Sigmoid colon (tissue), 7 donors: ENCODE measurements around the gene EHMT2. TPM values are rescaled to one million over a fixed set of nuclear protein-coding genes. Genes with fewer than 3 reads are reported as not detected.
A peak's percentile ranks its signal among the peaks of the same experiment; 100 is the strongest.

Experiments
- DNase-seq: peaks from one replicate; pipeline ENCODE4 v3.0.0-alpha.2; 2019
- H3K27ac ChIP-seq, 4 donors: fragments of 200-600 bp; sonication (generic); one replicate each; pipeline ENCODE4 v1.5.1; 2016 to 2019; ENCODE audit warnings: mild to moderate bottlenecking in 1 of 4
- H3K27me3 ChIP-seq, 3 donors: fragments of 200-600 bp; sonication (generic); one replicate each; pipeline ENCODE4 v1.5.1; 2019; ENCODE audit warnings: mild to moderate bottlenecking in 1 of 3
- H3K36me3 ChIP-seq, 4 donors: fragments of 200-600 bp; sonication (generic); one replicate each; pipeline ENCODE4 v1.5.1; 2016 to 2019
- H3K4me1 ChIP-seq, 4 donors: fragments of 200-600 bp; sonication (generic); one replicate each; pipeline ENCODE4 v1.5.1; 2017 to 2019
- H3K4me3 ChIP-seq, 4 donors: fragments of 200-600 bp; sonication (generic); one replicate each; pipeline ENCODE4 v1.5.1; 2017 to 2019; ENCODE audit warnings: mild to moderate bottlenecking in 2 of 4, moderate library complexity in 1 of 4
- H3K9me3 ChIP-seq, 4 donors: fragments of 200-600 bp in 3 of 4; sonication (generic) in 3 of 4; one replicate each; pipeline versions ENCODE4 v1.5.1 to v1.6.1; 2013 to 2019
- EP300 ChIP-seq, 4 donors: sonication (generic); formaldehyde crosslinking; IDR thresholded peaks; one replicate each; pipeline ENCODE4 v1.6.1; 2017; ENCODE audit warnings: antibody characterized with exemption in 4 of 4
- POLR2A ChIP-seq, 2 donors: fragments of 450-650 bp; IDR thresholded peaks; one replicate each; pipeline ENCODE4 v1.6.1; 2016; ENCODE audit warnings: antibody characterized with exemption in 2 of 2, mild to moderate bottlenecking in 2 of 2, moderate library complexity in 2 of 2
- POLR2AphosphoS5 ChIP-seq, 4 donors: sonication (generic); formaldehyde crosslinking; IDR thresholded peaks; one replicate each; pipeline ENCODE4 v1.6.1; 2017; ENCODE audit warnings: antibody characterized with exemption in 4 of 4
- WGBS, 2 donors: extraction: QIAGEN DNeasy Blood & Tissue Kit; methylation state at CpG; one replicate each; pipeline ENCODE4 v1.1.7; 2013; 5-methylcytosine and 5-hydroxymethylcytosine counted together
- intact Hi-C: fragments of 100-400 bp; cut with DNase I; formaldehyde crosslinking; loops from one replicate; pipeline ENCODE4 v1.15.1; 2023
- polyA plus RNA-seq, 3 donors: library from polyadenylated mRNA; stranded (reverse); fragments of 200-250 nt; gene quantifications; one replicate each; pipeline ENCODE4 v1.2.3, GENCODE V29; 2013
- total RNA-seq, 4 donors: library from RNA; depleted of rRNA; stranded (reverse); fragments of >200 nt; gene quantifications; one replicate each; pipeline ENCODE4 v1.1.0, GENCODE V29; 2016
- TF ChIP-seq, protein P1 (sequence below), 4 experiments: fragments of 450-650 bp in 3 of 4; fragments of 200-600 bp in 1 of 4; IDR thresholded peaks; one replicate each; pipeline ENCODE4 v1.5.1; 2016 to 2019; ENCODE audit warnings: antibody characterized with exemption in 4 of 4, mild to moderate bottlenecking in 3 of 4, moderate library complexity in 2 of 4
- donor health status: healthy with polysubstance abuse.
- donor health status: Bipolar disorder and iron deficiency.
- donor health status: healthy.

EHMT2 gene
- total and polyA plus RNA-seq, 7 donors, result 11.8 to 45.0 (median 33.2) TPM

DNA sequence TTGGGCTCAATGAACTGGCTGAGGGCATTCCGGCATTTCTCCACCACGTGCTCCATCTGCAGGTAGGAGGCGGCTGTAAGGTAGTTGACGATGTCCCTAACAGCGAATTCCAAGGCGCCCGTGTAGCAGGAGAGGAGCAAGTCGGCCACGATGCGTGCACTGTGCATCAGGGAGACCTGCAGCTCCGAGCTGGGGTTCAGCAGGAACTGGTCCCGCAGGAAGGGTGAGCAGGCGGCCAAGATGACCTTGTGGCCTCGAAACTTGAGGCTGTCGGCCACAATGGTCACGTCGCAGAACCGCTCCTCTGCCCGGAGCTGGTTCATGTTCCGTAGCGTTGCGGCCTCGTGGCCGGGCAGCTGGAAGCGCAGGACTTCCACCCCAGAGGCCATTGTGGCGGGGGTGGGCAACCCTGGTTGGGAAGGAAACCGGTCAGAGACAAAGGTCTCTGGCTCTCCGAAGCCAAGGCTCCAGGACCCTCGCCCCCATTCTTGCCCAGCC, 3.5 kb upstream of the EHMT2 start:
- intact Hi-C loops, result loop anchor here (10.0 kb wide), 1 partner anchor 224 kb away; the partner anchor contains the start of gene ATF6B
- H3K36me3 ChIP-seq, result no peaks in the 10 kb centered on the region
- no peak for DNase-seq
- peaks cover 3 to 54% (median 49%) of the 10 kb centered on the region in 4 donors for H3K4me1 ChIP-seq
- H3K27ac ChIP-seq, result peak overlapping the region; percentile 84 to 93 (median 90)
- 20 to 62% methylated on average over 29 of the region's 29 CpGs for WGBS, 2 donors
- H3K27me3 ChIP-seq, result no peaks in the 10 kb centered on the region
- H3K9me3 ChIP-seq, result no peaks in the 10 kb centered on the region
- H3K4me3 ChIP-seq, result peak overlapping the region; percentile 37 to 81 (median 71)
- no peak for TF ChIP-seq EP300 (IDR thresholded peaks at IDR 0.05)
- TF ChIP-seq POLR2AphosphoS5 (IDR thresholded peaks at IDR 0.05), result no peak
- TF ChIP-seq POLR2A (IDR thresholded peaks at IDR 0.05), result no peak
- TF ChIP-seq, protein P1, sequence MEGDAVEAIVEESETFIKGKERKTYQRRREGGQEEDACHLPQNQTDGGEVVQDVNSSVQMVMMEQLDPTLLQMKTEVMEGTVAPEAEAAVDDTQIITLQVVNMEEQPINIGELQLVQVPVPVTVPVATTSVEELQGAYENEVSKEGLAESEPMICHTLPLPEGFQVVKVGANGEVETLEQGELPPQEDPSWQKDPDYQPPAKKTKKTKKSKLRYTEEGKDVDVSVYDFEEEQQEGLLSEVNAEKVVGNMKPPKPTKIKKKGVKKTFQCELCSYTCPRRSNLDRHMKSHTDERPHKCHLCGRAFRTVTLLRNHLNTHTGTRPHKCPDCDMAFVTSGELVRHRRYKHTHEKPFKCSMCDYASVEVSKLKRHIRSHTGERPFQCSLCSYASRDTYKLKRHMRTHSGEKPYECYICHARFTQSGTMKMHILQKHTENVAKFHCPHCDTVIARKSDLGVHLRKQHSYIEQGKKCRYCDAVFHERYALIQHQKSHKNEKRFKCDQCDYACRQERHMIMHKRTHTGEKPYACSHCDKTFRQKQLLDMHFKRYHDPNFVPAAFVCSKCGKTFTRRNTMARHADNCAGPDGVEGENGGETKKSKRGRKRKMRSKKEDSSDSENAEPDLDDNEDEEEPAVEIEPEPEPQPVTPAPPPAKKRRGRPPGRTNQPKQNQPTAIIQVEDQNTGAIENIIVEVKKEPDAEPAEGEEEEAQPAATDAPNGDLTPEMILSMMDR (IDR thresholded peaks at IDR 0.05), result no peak

DNA sequence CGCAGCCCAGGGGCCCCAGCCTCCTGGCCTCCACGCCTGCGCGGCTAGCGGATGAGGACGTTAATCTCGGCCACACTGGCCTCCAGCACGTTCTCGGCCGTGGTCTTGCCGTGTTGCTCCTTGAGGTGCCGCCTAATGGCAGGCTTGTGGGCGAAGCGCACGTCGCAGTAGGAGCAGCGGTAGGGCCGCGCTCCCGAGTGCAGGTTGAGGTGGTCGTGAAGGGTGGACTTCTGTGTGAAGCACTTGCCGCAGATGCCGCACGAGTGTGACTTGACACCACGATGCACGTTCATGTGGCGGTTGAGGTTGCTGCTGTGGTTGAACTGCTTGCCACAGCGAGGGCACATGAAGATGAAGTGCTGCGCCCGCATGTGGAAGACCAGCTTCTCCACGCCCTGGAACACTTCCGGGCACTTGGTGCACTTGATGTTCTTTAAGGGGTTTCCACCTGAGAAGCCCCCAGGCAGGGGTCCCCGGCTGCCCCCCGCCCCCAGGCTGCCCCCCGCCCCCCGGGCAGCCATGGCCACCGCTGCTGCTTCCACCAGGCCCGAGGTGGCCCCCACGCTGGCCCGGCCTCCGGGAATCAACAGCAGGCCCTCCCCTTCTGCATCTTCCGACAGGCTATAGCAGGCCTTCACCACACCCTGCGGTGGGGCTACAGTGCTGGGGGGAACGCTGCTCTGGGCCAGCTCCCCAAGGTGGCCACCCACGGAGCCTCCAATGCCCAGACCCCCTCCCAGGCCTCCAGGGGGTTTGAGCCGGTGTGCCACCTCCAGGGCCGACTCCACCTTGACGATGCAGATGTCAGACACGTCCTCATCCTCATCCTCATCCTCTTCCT, 2.6 kb upstream of the EHMT2 start:
- Histone ChIP-seq H3K4me3 (no peak overlapping the region), H3K36me3 (peaks cover 0 to 6% (median under 1%) of the 10 kb centered on the region in 4 donors), H3K27me3 (no peaks in the 10 kb centered on the region), H3K9me3 (no peaks in the 10 kb centered on the region), H3K27ac (peak overlapping the region in 3 of 4 donors; percentile 84 to 93 (median 91)), H3K4me1 (peaks cover 3 to 54% (median 49%) of the 10 kb centered on the region in 4 donors)
- WGBS, 2 donors, result 85 to 87% methylated on average over 49 of the region's 49 CpGs
- intact Hi-C loops, result loop anchor here (10.0 kb wide), 1 partner anchor 225 kb away; the partner anchor contains the start of gene ATF6B
- no peak for DNase-seq
- TF ChIP-seq POLR2AphosphoS5 (IDR thresholded peaks at IDR 0.05) (no peak), POLR2A (IDR thresholded peaks at IDR 0.05) (no peak), EP300 (IDR thresholded peaks at IDR 0.05) (no peak)
- TF ChIP-seq, protein P1 (IDR thresholded peaks at IDR 0.05), result no peak

DNA sequence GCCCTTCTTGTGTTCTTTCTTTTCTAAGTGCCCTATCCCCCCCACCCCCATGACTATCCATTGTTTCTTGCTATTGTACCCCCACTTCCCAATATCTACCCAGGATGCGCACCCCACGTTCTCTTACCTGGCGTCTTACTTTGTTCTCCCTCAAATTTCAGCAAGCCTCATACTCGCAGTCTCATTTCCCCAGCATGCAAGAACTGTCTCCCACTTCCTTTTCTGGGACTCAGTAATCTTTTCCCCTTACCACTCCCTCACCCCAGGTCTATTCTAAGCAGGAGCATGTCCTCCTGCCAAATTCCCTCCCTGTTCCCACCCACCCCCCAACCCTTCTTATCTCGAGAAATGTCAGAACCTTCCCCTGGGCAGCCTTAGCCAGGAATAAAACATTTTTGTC, 1.7 kb upstream of the EHMT2 start:
- intact Hi-C loops, result no loop called here
- H3K27me3 ChIP-seq, result no peaks in the 10 kb centered on the region
- peaks cover 0 to 15% (median 4%) of the 10 kb centered on the region in 4 donors for H3K36me3 ChIP-seq
- WGBS, 2 donors, result 76 to 77% methylated on average over 5 of the region's 5 CpGs
- H3K4me3 ChIP-seq, result no peak overlapping the region
- TF ChIP-seq POLR2A (IDR thresholded peaks at IDR 0.05) (no peak), POLR2AphosphoS5 (IDR thresholded peaks at IDR 0.05) (no peak), EP300 (IDR thresholded peaks at IDR 0.05) (no peak)
- TF ChIP-seq, protein P1 (IDR thresholded peaks at IDR 0.05), result no peak
- no peaks in the 10 kb centered on the region for H3K9me3 ChIP-seq
- peaks cover 3 to 53% (median 49%) of the 10 kb centered on the region in 4 donors for H3K4me1 ChIP-seq
- no peak for DNase-seq
- H3K27ac ChIP-seq, result peak overlapping the region in 2 of 4 donors; percentile 89 to 91

DNA sequence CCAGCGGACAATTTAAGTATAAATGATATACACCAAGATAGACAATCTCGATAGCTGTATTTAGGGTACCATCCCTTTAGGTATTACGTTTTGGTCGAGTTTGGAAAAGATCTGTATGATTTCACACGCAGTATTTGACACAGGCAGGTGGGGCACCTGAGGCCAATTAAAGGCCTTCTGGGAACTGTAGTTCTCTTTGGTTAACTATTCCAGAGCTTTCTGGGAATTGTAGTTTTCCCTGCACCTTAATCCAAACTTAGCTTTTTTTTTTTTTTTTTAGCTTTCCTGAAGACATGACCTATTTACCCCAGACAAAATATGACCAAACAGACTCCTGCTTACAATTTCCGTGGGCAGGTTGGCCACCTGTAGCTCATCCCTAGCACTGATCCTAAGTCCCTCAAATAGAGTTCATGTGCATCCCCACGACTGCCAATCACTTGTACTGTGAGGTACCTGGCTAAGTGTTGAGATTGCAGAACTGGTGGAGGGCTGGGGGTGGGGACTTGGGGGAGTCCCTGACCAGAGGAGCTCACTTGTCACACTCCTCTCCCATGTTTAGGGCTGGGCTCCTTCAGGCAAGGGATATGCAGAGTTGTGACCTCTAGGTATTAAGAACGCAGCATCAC, 999 bp upstream of the EHMT2 start:
- DNase-seq, result no peak
- WGBS, 2 donors, result 16 to 18% methylated on average over 8 of the region's 8 CpGs
- H3K27ac ChIP-seq, result peak overlapping the region; percentile 89 to 94 (median 90)
- H3K9me3 ChIP-seq, result no peaks in the 10 kb centered on the region
- intact Hi-C loops, result no loop called here
- H3K4me1 ChIP-seq, result peaks cover 3 to 48% (median 44%) of the 10 kb centered on the region in 4 donors
- H3K27me3 ChIP-seq, result no peaks in the 10 kb centered on the region
- peaks cover 0 to 22% (median 8%) of the 10 kb centered on the region in 4 donors for H3K36me3 ChIP-seq
- TF ChIP-seq POLR2AphosphoS5 (IDR thresholded peaks at IDR 0.05) (peak; percentile 56 to 81 (median 73)), POLR2A (IDR thresholded peaks at IDR 0.05) (no peak)
- peak overlapping the region; percentile 94 to 100 (median 98) for H3K4me3 ChIP-seq
